ENCODE data around the gene TNN.

TNN gene

GRCh38 chr1:175045097-175045496, 22.5 kb upstream of the TNN start:
- TF ChIP-seq, protein P1, sequence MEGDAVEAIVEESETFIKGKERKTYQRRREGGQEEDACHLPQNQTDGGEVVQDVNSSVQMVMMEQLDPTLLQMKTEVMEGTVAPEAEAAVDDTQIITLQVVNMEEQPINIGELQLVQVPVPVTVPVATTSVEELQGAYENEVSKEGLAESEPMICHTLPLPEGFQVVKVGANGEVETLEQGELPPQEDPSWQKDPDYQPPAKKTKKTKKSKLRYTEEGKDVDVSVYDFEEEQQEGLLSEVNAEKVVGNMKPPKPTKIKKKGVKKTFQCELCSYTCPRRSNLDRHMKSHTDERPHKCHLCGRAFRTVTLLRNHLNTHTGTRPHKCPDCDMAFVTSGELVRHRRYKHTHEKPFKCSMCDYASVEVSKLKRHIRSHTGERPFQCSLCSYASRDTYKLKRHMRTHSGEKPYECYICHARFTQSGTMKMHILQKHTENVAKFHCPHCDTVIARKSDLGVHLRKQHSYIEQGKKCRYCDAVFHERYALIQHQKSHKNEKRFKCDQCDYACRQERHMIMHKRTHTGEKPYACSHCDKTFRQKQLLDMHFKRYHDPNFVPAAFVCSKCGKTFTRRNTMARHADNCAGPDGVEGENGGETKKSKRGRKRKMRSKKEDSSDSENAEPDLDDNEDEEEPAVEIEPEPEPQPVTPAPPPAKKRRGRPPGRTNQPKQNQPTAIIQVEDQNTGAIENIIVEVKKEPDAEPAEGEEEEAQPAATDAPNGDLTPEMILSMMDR (IDR thresholded peaks at IDR 0.05; ENCODE audit: insufficient read depth, low read depth, low read length, missing control alignments): no peak
- no peak for DNase-seq (ENCODE audit: low read depth)
- no peak overlapping the region for H3K4me3 ChIP-seq (ENCODE audit: low read depth, low read length)

- TF ChIP-seq, protein P1 (IDR thresholded peaks at IDR 0.05; ENCODE audit: insufficient read depth, low read depth, low read length, missing control alignments): no peak
- H3K4me3 ChIP-seq (ENCODE audit: low read depth, low read length): no peak overlapping the region
- no peak for DNase-seq (ENCODE audit: low read depth)
Observed at GRCh38 chr1:175045519-175045918, 22.1 kb upstream of the TNN start.

GRCh38 chr1:175050992-175051391, 16.6 kb upstream of the TNN start:
- DNase-seq (ENCODE audit: low read depth): no peak
- no peak overlapping the region for H3K4me3 ChIP-seq (ENCODE audit: low read depth, low read length)
- TF ChIP-seq, protein P1 (IDR thresholded peaks at IDR 0.05; ENCODE audit: insufficient read depth, low read depth, low read length, missing control alignments): no peak

- TF ChIP-seq, protein P1 (IDR thresholded peaks at IDR 0.05; ENCODE audit: insufficient read depth, low read depth, low read length, missing control alignments): no peak
- H3K4me3 ChIP-seq (ENCODE audit: low read depth, low read length): no peak overlapping the region
- no peak for DNase-seq (ENCODE audit: low read depth)
Observed at GRCh38 chr1:175054736-175055135, 12.9 kb upstream of the TNN start.

DNA sequence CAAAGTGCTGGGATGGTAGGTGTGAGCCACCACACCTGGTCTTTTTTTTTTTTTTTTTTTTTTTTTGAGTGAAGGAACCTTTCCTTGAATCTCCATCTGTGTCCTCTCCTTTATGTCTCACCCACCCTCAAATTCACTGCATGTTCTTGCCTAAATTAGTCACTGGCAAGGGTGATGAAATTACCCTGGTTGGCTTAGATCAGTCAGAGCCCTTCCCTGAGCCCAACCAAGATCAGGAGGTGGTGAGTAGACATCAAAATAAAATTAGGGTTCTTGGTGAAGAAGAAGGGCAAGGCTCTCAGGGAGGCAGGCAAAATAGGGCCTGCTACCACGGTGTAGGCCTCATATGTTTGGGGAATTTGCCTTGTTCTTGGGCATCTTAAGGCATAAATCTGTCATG, 5.3 kb upstream of the TNN start:
- TF ChIP-seq, protein P1 (IDR thresholded peaks at IDR 0.05; ENCODE audit: insufficient read depth, low read depth, low read length, missing control alignments): no peak
- no peak for DNase-seq (ENCODE audit: low read depth)
- H3K4me3 ChIP-seq (ENCODE audit: low read depth, low read length): no peak overlapping the region

DNA sequence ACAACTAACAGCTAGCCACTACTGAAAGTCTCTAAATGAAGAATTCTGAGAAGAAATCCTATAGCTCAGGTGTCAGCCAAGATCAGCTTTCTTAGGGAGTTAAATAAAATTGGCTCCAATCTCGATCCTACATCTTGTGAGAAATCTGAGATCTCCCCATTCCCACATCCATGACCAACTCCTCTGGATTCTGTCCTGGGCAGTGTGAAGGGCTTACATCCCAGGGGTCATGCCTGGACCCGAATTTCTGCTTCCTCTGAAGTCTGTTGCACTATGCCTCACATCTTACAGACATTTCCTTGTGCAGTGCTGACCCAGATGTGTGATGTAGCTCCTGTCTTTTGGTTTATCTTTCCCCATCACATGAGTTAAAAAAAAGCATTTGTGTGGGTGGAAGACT, 4.8 kb upstream of the TNN start:
- TF ChIP-seq, protein P1 (IDR thresholded peaks at IDR 0.05; ENCODE audit: insufficient read depth, low read depth, low read length, missing control alignments): no peak
- H3K4me3 ChIP-seq (ENCODE audit: low read depth, low read length): no peak overlapping the region
- DNase-seq (ENCODE audit: low read depth): no peak

DNA sequence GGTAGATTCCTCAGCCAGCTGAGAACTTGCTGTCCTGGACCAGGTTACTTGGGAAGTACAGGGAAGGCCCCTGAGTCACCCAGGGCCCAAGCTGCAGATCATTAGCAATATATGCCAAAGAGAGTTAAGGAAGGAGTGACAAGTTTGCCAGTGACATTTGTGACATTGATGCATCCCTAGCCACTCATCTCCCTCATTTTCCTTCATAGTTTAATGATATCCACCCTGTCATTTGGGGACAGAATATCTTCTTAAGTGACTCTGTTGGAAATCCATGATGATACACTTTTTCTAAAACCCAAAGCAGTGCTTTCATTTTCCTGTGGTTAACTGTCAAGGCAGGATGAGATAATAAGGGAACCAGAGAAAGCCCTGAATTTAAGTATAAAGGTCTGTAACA, 3.2 kb downstream of the TNN start:
- TF ChIP-seq, protein P1 (IDR thresholded peaks at IDR 0.05; ENCODE audit: insufficient read depth, low read depth, low read length, missing control alignments): no peak
- DNase-seq (ENCODE audit: low read depth): no peak
- H3K4me3 ChIP-seq (ENCODE audit: low read depth, low read length): no peak overlapping the region

Measured in GM12865 (cell line).